ENCODE results near the gene ARRB1. TPM values are rescaled to one million over a fixed set of nuclear protein-coding genes. Genes with fewer than 3 reads are reported as not detected.
"Not testable (repeated sequence)": the region's sequence is repeated elsewhere in the genome, so short reads cannot be mapped to it uniquely, and the experiment has no call there.

The ARRB1 gene
- polyA plus RNA-seq, 1 of the 3 experiments (the other 2 are of a cell fraction), result 7.0 TPM

DNA sequence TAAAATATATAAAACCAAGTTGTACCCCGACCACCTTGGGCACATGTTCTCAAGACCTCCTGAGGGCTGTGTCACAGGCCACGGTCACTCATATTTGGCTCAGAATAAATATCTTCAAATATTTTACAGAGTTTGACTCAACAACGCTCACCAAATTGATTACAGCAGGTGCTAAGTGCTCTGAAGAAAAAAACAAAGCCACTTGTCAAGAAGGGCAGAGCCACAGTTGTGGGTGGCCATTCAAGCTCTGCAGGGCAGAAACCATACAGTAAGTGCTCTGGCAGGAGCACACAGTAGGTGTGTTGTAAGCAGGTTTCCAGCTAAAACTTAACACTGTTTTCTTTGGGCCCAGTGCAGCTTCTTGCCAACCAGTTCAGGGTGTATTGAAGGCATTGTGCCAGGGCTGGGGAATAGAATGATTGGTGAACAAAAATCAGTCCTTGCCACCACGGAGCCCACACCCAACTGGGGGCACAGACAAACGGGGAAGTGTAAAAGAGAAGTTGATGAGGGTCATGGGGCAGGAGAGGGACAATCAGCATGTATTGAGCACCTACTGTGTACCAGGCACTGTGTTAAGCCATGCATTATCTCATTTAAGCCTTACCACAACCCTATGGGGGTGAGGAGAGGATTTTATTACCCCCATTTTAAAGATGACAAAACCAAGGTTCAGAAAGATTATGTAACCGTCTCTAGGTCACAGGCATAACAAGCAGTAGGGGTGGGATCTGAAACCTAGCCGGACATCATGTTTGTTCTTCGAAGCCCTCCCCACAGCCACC lies 18.2 kb downstream of the ARRB1 start:
- Histone ChIP-seq H3K9me2 (no peaks in the 10 kb centered on the region), H3K27me3 (ENCODE audit: insufficient read depth) (no peaks in the 10 kb centered on the region), H2AFZ (ENCODE audit: low read depth) (no peak overlapping the region), H3K27ac (ENCODE audit: low read depth in 2 of 2, low read length in 1 of 2) (no peak overlapping the region), H3K9me3 (no peaks in the 10 kb centered on the region), H3F3A (replicated peaks; ENCODE audit: insufficient read depth) (no peaks in the 10 kb centered on the region), H4K20me1 (ENCODE audit: insufficient read depth) (no peaks in the 10 kb centered on the region), H3K36me3 (replicated peaks in 1 of 2; ENCODE audit: control insufficient read depth in 1 of 2, insufficient read depth in 2 of 2, low read length in 1 of 2) (no peaks in the 10 kb centered on the region), H3K4me2 (no peak overlapping the region), H3K4me1 (ENCODE audit: control insufficient read depth in 1 of 2, insufficient read depth in 2 of 2, low read depth in 1 of 2, low read length in 1 of 2) (peaks cover 20 to 54% of the 10 kb centered on the region in 2 experiments), H3K79me2 (ENCODE audit: insufficient read depth) (no peaks in the 10 kb centered on the region), H3K9ac (no peak overlapping the region), H3K4me3 (ENCODE audit: low read depth in 2 of 2, low read length in 1 of 2) (no peak overlapping the region)
- CTCF ChIA-PET, result interaction anchor here (1.2 to 5.6 kb wide), 6 partner anchors 14 to 85 kb away, joined by 3 to 31 read pairs (median 7); no protein-coding TSS in a partner anchor
- POLR2A ChIA-PET, result no interaction called here
- 83% methylated on average over 8 of the region's 8 CpGs for WGBS (ENCODE audit: low lambda C conversion rate)
- TF ChIP-seq TCF12 (IDR thresholded peaks at IDR 0.05), result no peak
- no peak for TF ChIP-seq MXI1 (IDR thresholded peaks at IDR 0.05; ENCODE audit: low read depth, low read length)
- no peak for TF ChIP-seq SMC3 (IDR thresholded peaks at IDR 0.05; ENCODE audit: low read depth, low read length)
- TF ChIP-seq CTCF (IDR thresholded peaks at IDR 0.05), result no peak
- no peak for TF ChIP-seq NFIC (IDR thresholded peaks at IDR 0.05; ENCODE audit: borderline replicate concordance)
- no peak for TF ChIP-seq USF2 (IDR thresholded peaks at IDR 0.05; ENCODE audit: borderline replicate concordance, low read depth, low read length)
- TF ChIP-seq, protein P1, sequence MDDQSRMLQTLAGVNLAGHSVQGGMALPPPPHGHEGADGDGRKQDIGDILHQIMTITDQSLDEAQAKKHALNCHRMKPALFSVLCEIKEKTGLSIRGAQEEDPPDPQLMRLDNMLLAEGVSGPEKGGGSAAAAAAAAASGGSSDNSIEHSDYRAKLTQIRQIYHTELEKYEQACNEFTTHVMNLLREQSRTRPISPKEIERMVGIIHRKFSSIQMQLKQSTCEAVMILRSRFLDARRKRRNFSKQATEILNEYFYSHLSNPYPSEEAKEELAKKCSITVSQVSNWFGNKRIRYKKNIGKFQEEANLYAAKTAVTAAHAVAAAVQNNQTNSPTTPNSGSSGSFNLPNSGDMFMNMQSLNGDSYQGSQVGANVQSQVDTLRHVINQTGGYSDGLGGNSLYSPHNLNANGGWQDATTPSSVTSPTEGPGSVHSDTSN (IDR thresholded peaks at IDR 0.05), result no peak
- no peak for TF ChIP-seq TEAD4 (IDR thresholded peaks at IDR 0.05; ENCODE audit: borderline replicate concordance, insufficient read depth)
- TF ChIP-seq RAD21 (IDR thresholded peaks at IDR 0.05; ENCODE audit: low read length), result no peak
- TF ChIP-seq, protein P2, sequence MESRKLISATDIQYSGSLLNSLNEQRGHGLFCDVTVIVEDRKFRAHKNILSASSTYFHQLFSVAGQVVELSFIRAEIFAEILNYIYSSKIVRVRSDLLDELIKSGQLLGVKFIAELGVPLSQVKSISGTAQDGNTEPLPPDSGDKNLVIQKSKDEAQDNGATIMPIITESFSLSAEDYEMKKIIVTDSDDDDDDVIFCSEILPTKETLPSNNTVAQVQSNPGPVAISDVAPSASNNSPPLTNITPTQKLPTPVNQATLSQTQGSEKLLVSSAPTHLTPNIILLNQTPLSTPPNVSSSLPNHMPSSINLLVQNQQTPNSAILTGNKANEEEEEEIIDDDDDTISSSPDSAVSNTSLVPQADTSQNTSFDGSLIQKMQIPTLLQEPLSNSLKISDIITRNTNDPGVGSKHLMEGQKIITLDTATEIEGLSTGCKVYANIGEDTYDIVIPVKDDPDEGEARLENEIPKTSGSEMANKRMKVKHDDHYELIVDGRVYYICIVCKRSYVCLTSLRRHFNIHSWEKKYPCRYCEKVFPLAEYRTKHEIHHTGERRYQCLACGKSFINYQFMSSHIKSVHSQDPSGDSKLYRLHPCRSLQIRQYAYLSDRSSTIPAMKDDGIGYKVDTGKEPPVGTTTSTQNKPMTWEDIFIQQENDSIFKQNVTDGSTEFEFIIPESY (IDR thresholded peaks at IDR 0.05; ENCODE audit: borderline replicate concordance, low read depth), result no peak
- no peak for TF ChIP-seq RFX5 (IDR thresholded peaks at IDR 0.05; ENCODE audit: low read length)
- TF ChIP-seq RXRA (IDR thresholded peaks at IDR 0.05; ENCODE audit: borderline replicate concordance, low read depth), result no peak
- TF ChIP-seq, protein P3, sequence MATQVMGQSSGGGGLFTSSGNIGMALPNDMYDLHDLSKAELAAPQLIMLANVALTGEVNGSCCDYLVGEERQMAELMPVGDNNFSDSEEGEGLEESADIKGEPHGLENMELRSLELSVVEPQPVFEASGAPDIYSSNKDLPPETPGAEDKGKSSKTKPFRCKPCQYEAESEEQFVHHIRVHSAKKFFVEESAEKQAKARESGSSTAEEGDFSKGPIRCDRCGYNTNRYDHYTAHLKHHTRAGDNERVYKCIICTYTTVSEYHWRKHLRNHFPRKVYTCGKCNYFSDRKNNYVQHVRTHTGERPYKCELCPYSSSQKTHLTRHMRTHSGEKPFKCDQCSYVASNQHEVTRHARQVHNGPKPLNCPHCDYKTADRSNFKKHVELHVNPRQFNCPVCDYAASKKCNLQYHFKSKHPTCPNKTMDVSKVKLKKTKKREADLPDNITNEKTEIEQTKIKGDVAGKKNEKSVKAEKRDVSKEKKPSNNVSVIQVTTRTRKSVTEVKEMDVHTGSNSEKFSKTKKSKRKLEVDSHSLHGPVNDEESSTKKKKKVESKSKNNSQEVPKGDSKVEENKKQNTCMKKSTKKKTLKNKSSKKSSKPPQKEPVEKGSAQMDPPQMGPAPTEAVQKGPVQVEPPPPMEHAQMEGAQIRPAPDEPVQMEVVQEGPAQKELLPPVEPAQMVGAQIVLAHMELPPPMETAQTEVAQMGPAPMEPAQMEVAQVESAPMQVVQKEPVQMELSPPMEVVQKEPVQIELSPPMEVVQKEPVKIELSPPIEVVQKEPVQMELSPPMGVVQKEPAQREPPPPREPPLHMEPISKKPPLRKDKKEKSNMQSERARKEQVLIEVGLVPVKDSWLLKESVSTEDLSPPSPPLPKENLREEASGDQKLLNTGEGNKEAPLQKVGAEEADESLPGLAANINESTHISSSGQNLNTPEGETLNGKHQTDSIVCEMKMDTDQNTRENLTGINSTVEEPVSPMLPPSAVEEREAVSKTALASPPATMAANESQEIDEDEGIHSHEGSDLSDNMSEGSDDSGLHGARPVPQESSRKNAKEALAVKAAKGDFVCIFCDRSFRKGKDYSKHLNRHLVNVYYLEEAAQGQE (IDR thresholded peaks at IDR 0.05; ENCODE audit: low read depth, low read length), result no peak
- no peak for TF ChIP-seq GATA2 (CRISPR knock-in tag; IDR thresholded peaks at IDR 0.05)
- no peak for DNase-seq

DNA sequence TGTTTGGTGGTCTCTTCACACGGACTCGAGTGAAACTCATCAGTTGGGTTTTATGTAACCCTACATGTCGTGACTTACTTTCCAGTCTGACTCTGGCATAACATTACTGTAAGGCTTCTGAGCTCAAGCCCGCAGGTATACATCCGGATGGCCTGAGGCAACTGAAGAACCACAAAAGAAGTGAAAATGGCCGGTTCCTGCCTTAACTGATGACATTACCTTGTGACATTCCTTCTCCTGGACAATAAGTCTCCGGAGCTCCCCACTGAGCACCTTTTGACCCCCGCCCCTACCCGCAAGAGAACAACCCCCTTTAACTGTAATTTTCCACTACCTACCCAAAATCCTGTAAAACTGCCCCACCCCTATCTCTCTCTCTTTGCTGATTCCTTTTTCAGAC lies 19.7 kb downstream of the ARRB1 start:
- H3K4me2 ChIP-seq; H3K9me2 ChIP-seq; H3K27ac ChIP-seq (ENCODE audit: low read depth in 2 of 2, low read length in 1 of 2); H3K4me3 ChIP-seq (ENCODE audit: low read depth in 2 of 2, low read length in 1 of 2); H3F3A ChIP-seq (replicated peaks; ENCODE audit: insufficient read depth); H3K79me2 ChIP-seq (ENCODE audit: insufficient read depth); H2AFZ ChIP-seq (ENCODE audit: low read depth); H3K9ac ChIP-seq; H3K36me3 ChIP-seq (replicated peaks in 1 of 2; ENCODE audit: control insufficient read depth in 1 of 2, insufficient read depth in 2 of 2, low read length in 1 of 2); POLR2A ChIA-PET; H3K27me3 ChIP-seq (ENCODE audit: insufficient read depth); H3K9me3 ChIP-seq; DNase-seq; H4K20me1 ChIP-seq (ENCODE audit: insufficient read depth): not testable (repeated sequence)
- CTCF ChIA-PET, result interaction anchor here (1.1 to 5.6 kb wide), 7 partner anchors 9 to 201 kb away, joined by 3 to 31 read pairs (median 7); partner anchors contain the start of gene ARRB1
- H3K4me1 ChIP-seq (ENCODE audit: control insufficient read depth in 1 of 2, insufficient read depth in 2 of 2, low read depth in 1 of 2, low read length in 1 of 2), result peaks cover 6 to 42% of the 10 kb centered on the region in 2 experiments; a peak in 3 of 4 replicates
- 94% methylated on average over 9 of the region's 9 CpGs for WGBS (ENCODE audit: low lambda C conversion rate)

All from SK-N-SH (cell line).